ENCODE measurements around the gene SSTR3.

SSTR3 gene

GRCh38 chr22:37163575-37164504 lies 48.4 kb downstream of the SSTR3 start:
- no peak for DNase-seq

- DNase-seq: no peak
Measured at GRCh38 chr22:37163096-37163489, 49.2 kb downstream of the SSTR3 start.

DNA sequence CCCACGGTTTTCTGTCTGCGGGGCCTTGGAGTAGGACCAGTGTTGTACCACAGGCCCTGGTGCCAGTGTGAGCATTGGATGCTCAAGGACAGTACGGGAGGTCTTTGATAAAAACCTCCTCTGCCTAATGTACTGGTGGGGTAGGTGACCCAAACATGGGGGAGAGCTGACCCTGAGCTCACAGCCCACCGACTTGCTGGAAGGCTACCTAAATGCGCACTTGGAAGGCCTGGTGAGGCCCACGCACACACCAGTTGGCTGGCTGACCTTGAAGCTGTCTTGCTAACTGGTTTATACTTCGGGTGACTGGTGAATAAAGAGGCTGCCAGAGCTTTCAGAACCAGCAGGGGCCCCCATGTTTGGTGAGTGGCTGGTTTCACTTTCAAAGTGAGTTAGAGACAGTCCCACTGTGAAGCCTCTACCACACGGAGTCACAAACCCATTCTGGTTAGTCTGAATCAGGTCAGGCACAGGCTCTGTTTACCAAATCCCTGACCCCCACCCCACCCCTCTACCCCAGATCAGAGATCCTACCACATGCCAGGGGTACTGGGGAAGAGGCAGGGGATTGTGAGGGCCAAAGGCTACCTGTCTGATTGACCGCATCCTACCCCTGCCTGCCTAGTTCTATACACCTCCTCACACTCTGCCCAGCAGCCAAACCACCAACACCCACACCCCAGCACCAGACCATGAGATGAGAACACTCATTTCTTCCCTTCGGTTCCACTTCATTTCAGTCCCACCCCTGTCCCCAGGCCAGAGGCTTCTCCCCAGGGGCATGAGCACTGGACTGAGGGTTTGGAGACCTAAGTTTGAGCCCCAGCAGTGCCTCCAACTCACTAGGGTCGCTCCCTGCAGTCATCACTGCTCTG lies 49.8 kb downstream of the SSTR3 start:
- peak in 4 of 6 experiments; percentile 11 to 41 (median 38) for DNase-seq

- DNase-seq: no peak
Measured at GRCh38 chr22:37161443-37161842, 50.8 kb downstream of the SSTR3 start.

GRCh38 chr22:37160027-37160426 lies 52.2 kb downstream of the SSTR3 start:
- no peak for DNase-seq

DNA sequence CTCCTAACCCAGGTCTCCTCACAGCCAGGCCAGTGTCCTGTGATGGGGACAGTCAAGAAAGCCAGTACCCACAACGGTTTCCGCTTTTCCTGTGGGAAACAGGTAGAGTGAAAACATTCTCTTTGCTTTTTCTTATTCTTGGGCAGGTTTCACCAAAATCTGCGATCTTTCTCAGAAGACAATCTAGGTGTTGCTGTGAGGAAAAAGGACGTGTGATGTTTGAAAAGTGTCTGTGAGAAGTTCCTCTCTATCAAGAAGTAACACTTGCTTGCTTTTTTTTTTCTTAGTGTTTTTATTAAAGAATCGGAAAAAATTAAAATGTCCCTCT lies 53.4 kb downstream of the SSTR3 start:
- no peak for DNase-seq

DNA sequence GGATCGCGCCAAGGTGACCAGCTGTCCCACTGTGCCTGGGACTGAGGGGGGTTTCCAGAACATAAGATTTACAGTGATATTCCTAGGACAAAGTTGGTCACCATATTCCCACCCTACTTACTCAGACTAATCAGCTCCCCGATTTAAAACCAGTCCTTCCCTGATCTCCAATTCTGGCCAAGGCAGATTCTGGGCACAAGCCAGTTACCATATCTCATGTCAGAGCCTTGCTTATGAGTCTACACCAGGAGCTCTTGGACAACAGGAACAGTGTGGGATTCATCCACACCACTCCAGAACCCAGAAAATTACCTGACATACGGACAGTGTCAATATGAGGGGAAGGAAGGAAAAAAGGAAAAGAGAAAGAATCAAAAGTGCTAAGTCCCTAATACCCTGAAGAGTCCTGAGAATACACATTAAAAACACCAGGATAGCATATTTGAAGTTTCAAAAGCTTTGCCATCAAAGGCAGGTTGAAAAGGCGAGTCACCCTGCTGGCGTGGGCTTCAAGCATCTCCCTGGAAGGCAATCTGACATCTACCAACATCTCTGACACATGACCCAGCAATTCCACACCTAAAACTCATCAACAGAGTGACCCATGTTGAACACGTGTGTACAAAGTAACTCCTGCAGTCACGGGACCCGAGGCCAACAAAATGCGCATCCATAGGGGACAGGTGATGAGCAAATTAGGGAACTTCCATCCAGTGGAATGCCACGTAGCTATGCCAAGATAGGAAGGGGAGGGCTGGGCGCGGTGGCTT lies 54.6 kb downstream of the SSTR3 start:
- DNase-seq: no peak

DNA sequence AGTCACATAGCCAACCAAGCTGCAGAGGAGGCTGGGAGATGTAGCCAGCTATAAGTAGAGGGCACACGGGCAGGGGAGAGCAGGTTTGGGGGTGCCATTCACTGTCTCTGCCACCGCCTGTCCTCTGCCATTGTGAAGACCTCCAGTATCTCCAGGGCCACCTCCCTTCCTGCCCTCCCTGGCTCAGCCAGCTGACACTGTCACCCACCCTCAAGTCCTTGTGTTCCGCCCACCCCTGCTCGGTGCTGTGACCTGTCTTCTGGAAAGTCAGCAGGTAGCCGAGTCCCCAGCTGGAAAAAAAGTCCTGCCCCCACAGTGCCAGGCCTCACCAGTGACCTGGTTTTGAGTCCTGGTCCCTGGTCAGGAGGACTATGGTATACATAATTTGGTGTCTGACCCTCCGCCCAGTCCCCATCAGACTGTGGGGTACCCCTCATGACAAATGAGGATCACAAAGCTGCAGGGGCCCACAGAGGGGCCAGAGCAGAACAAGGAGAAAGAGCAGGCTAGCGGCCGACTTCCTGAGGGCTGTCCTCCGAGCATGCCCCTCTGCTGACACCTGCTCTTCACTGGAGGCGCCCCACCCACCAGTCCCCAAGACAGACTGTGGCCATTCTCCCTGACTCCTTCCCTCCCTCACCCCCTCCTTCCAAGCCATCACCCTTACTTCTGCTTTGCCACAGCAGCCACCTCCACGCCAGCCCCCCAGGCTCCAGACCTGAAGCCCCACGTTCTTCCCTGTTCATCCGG lies 55.4 kb downstream of the SSTR3 start:
- no peak for DNase-seq

GRCh38 chr22:37155971-37156370 lies 56.3 kb downstream of the SSTR3 start:
- no peak for DNase-seq

DNA sequence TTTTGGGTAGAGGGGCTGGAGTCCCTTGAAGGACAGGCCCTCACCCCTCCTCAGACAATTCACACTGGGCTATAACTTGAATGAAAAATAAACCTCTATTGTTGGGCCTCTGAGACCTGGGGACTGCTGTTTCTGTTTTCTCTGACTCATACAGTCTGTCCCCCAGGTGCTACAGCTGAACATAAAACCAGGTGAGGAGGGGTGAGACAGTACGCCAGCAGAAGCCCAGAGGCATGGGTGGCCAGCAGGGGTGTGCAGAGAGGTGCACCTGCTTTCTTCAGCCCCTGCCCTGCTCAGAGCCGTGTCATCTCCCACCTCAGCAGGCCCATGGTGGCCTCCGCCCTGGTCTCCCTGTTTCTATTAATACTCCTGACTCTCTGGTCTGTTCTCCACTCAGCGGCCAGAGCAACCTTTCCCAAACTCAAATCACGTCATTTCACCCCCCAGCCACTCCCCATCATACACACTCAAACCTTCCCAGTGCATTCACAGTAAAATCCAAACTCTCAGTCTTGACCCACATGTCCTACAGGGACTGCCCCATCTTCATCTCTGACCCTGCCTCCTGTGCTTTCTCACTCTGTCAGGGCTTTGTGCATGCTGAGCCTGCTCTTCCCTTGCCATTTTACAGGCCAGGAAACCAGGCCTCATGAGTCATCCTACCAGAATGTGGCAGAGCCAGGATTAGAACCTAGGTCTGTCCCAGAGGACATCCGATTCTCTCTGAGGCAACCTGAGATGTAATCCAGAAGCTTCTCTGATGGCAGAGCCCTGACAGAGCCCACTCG lies 57.2 kb downstream of the SSTR3 start:
- DNase-seq: no peak

Measured in stimulated activated naive CD4-positive, alpha-beta T cell (primary cell).